Activated CD8-positive, alpha-beta memory T cell treated with anti-CD3 and anti-CD28 coated beads, Interleukin-2, amount 50 U/mL, for 1 hour (primary cell): ENCODE measurements around the gene POGLUT3.

Source experiments
- DNase-seq: peaks from one replicate; pipeline ENCODE4 v3.0.0-alpha.2; 2020; ENCODE audit errors: extremely low read depth

Gene POGLUT3

GRCh38 chr11:108500169-108500568 is 2.0 kb upstream of the POGLUT3 start:
- DNase-seq = no peak

GRCh38 chr11:108498816-108499408 is 728 bp upstream of the POGLUT3 start:
- DNase-seq = no peak

GRCh38 chr11:108497317-108498045 is 703 bp downstream of the POGLUT3 start:
- peak; percentile 50 for DNase-seq

- DNase-seq = no peak
Observed at GRCh38 chr11:108496643-108497256, 1.4 kb downstream of the POGLUT3 start.

- DNase-seq = no peak
Observed at GRCh38 chr11:108495326-108495725, 2.9 kb downstream of the POGLUT3 start.

GRCh38 chr11:108494182-108494581 is 4.0 kb downstream of the POGLUT3 start:
- DNase-seq = no peak

GRCh38 chr11:108491936-108492335 is 6.2 kb downstream of the POGLUT3 start:
- DNase-seq = no peak

- DNase-seq = no peak
Observed at GRCh38 chr11:108486828-108487227, 11.4 kb downstream of the POGLUT3 start.

GRCh38 chr11:108486331-108486730 is 11.9 kb downstream of the POGLUT3 start:
- DNase-seq = no peak

GRCh38 chr11:108483163-108483562 is 15.0 kb downstream of the POGLUT3 start:
- DNase-seq = no peak

GRCh38 chr11:108474664-108475463 is 23.3 kb downstream of the POGLUT3 start:
- no peak for DNase-seq

GRCh38 chr11:108472681-108473080 is 25.5 kb downstream of the POGLUT3 start:
- DNase-seq = no peak

GRCh38 chr11:108468478-108468864 is 29.7 kb downstream of the POGLUT3 start:
- no peak for DNase-seq

GRCh38 chr11:108467091-108467823 is 30.9 kb downstream of the POGLUT3 start, which contains the start of gene C11orf65:
Gene C11orf65 (minus strand): TSS chr11:108467529. CDS start chr11:108461559, 5,970 bp downstream.
- peak; percentile 86 for DNase-seq

- no peak for DNase-seq
Observed at GRCh38 chr11:108466405-108466804, 31.8 kb downstream of the POGLUT3 start.

GRCh38 chr11:108453207-108453835 is 44.9 kb downstream of the POGLUT3 start:
- no peak for DNase-seq
